ENCODE results near the gene GTPBP8.

GTPBP8 gene

DNA sequence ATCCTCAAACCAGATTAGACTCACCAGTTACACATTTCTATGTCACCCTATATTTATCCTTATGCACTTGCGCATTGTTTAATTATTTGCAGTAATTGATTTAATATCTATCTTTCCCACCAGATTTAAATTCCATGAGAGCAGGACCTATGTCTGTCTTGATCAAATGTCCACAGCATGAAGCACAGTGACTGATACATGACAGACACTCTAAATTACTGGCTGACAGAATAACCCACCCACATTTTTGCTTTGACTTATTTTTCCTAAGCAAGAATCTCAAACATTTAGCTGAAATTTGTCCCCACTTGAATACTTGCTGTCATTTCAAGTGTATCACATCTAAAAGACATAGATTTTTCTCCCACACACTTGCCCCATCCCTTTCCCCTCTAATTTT is 23.4 kb upstream of the GTPBP8 start:
- TF ChIP-seq, protein P1, sequence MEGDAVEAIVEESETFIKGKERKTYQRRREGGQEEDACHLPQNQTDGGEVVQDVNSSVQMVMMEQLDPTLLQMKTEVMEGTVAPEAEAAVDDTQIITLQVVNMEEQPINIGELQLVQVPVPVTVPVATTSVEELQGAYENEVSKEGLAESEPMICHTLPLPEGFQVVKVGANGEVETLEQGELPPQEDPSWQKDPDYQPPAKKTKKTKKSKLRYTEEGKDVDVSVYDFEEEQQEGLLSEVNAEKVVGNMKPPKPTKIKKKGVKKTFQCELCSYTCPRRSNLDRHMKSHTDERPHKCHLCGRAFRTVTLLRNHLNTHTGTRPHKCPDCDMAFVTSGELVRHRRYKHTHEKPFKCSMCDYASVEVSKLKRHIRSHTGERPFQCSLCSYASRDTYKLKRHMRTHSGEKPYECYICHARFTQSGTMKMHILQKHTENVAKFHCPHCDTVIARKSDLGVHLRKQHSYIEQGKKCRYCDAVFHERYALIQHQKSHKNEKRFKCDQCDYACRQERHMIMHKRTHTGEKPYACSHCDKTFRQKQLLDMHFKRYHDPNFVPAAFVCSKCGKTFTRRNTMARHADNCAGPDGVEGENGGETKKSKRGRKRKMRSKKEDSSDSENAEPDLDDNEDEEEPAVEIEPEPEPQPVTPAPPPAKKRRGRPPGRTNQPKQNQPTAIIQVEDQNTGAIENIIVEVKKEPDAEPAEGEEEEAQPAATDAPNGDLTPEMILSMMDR (IDR thresholded peaks at IDR 0.05): no peak

DNA sequence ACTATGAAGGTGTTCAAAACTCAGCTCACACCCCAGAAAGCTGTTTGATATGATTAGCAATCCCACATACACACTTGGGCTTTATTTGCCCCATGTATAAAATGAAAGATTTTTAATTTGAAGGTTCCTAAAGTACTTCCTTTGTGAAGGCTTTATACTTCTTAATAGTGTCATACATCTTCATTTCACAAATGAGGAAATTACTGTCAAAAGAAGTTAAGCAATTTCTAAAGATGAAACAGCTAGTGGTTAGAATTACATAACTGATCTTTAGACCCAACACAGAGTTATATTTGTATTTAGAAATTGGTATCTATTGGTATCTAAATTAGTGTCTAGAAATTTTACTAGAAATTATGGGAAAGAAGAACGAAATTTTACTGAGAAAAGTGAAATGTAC is 23.0 kb upstream of the GTPBP8 start:
- TF ChIP-seq, protein P1 (IDR thresholded peaks at IDR 0.05): no peak

DNA sequence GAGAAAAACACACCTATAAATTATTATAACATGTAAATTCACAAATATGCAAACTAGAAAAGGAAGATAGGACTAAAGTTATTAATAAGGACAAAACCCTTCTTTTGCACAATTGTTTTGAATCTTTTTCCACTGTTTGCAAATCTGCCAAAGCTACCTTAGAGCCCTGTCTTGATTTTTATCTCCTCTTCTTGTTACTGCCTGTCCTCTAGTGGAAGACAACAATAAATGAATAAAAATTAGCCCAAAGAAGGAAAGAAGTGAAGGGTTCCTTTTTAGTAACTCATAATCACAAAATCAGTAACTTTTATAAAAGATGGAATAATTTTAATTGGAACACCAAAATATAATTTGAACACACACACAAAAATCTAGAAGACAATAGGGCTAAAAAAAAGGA is 18.6 kb upstream of the GTPBP8 start:
- TF ChIP-seq, protein P1 (IDR thresholded peaks at IDR 0.05): no peak

DNA sequence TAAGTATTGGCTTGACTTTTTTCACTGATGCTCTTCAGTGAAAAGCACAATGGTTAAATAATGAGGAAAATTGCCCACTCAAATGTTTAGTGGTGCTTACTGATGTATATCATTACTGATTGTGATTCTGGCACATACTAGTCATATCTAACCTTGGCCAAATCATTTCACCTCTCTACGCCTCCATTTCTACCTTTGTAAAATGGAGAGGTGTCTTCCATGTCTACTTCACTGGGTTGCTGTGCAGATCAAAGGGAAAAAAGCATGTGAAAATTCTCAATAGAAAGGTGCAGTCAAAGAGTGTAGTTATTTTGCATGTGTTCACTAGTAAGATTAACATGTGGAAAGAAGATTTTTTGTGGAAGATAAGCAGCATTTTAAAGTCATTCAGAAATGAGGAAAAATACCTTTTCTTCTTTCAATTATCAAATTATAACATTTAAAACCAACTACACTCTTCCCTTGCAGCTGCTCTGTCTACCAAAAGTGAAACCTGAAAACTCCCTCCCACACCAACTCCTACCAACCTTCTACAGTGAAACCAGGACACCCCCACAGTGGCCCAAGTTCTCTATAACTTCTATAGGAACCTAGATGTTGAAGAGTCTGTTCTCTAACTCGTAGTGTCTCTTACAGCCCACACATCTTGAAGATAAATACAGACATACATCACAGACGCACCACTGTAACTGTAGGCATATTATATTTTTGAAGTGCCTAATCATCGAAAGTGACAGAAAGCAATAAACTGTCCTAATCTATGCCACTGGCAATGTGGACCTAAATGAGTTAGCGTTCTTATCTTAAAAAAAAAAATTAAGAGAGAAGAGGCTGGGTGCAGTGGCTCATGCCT is 17.2 kb upstream of the GTPBP8 start:
- TF ChIP-seq, protein P1 (IDR thresholded peaks at IDR 0.05): no peak

DNA sequence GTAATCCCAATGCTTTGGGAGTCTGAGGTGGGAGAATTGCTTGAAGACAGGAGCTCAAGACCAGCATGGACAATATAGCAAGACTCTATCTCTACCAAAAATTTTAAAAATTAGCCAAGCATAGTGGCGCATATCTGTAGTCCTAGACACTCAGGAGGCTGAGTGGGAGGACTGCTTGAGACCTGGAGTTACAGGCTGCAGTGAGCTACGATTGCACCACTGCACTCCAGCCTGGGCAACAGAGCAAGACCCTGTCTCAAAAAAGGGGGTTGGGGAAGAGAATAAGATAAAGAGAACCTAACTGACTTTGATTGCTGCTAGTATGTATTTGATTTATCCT is 16.6 kb upstream of the GTPBP8 start:
- TF ChIP-seq, protein P1 (IDR thresholded peaks at IDR 0.05): no peak

DNA sequence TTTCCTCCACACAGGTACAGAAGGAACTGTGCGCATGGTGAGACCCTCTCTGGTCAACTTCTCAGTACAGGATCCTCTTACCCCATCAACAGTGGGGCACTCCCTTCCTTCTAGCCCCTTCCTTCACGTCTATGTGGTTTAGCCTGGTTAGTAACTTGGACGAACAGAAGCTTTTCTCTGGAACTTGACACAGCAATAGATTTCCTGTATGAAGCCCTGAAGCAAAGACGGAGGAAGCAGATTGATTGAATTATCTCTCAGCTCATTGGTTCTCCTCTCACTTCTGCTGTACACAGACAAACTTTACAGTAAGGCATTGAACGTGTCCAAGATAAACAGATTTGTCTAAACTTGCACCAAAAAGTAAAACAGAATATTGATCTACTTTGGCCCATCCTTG is 15.9 kb upstream of the GTPBP8 start, which contains the start of gene CD200R1:
Gene CD200R1, minus strand, starts transcription at position 210 of the 400 bp plus-strand sequence. CDS start 246 bp downstream, outside the sequence.
- TF ChIP-seq, protein P1 (IDR thresholded peaks at IDR 0.05): no peak

DNA sequence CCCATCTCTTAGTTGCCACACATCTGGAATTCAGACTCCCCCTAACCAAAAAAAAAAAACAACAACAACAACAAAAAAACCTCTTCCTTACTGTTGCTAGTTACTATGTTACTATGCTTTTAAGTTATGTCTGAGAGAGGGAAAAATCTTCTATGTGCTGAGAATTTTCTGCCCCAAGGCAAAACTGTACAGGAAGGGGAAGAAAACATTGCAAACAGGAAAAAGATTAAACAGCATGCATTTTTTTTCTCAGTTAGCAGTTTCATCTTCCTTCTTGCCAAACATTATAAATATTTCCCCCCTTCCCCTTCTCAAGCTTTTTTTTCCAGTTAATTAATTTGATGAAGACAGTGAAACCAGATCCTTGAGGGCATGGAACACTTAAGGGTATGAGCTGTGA is 14.8 kb upstream of the GTPBP8 start:
- TF ChIP-seq, protein P1 (IDR thresholded peaks at IDR 0.05): no peak

Measured in LNCAP (cell line).